Adrenal gland (tissue), 12 donors: Measurements from ENCODE around the gene RAN. TPM values are rescaled to one million over a fixed set of nuclear protein-coding genes. Genes with fewer than 3 reads are reported as not detected.
"Not testable (repeated sequence)": the region's sequence is repeated elsewhere in the genome, so short reads cannot be mapped to it uniquely, and the experiment has no call there.

Source experiments
- DNase-seq, 7 donors: peaks; one replicate each; pipeline ENCODE4 v3.0.0-alpha.2; 2019 to 2020
- H3K27ac ChIP-seq, 5 donors: fragments of 200-600 bp; sonication (generic) in 4 of 5; 1 replicate in 3 of 5; 2 replicates in 2 of 5; pipeline versions ENCODE4 v1.5.1 to v1.8.0; 2016 to 2020; ENCODE audit warnings: mild to moderate bottlenecking in 1 of 5
- H3K27me3 ChIP-seq: fragments of 200-600 bp; 2 replicates; pipeline ENCODE4 v1.8.0; 2021
- H3K36me3 ChIP-seq, 2 donors: fragments of 200-600 bp; replicated peaks in 1 of 2; 1 replicate in 1 of 2; 2 replicates in 1 of 2; pipeline versions ENCODE4 v1.5.1 to v1.8.0; 2018 to 2022
- H3K4me1 ChIP-seq, 2 donors: fragments of 200-600 bp; replicated peaks in 1 of 2; 1 replicate in 1 of 2; 2 replicates in 1 of 2; pipeline versions ENCODE4 v1.5.1 to v1.8.0; 2018 to 2021
- H3K4me3 ChIP-seq, 4 donors: fragments of 200-600 bp; sonication (generic) in 3 of 4; one replicate each; pipeline ENCODE4 v1.5.1; 2016 to 2018
- H3K9me3 ChIP-seq, 3 donors: fragments of 200-600 bp; sonication (generic) in 1 of 3; replicated peaks in 1 of 3; 1 replicate in 2 of 3; 2 replicates in 1 of 3; pipeline versions ENCODE4 v1.5.1 to v1.8.0; 2016 to 2021
- CTCF ChIP-seq, 6 experiments: fragments of 450-650 bp in 4 of 6; fragments of 200-600 bp in 2 of 6; sonication (generic) in 1 of 6; IDR thresholded peaks; 1 replicate in 5 of 6; 2 replicates in 1 of 6; pipeline versions ENCODE4 v1.5.1 to v1.8.0; 2016 to 2021; ENCODE audit warnings: antibody characterized with exemption in 6 of 6, mild to moderate bottlenecking in 2 of 6, moderate library complexity in 1 of 6
- POLR2A ChIP-seq, 2 donors: fragments of 450-650 bp; IDR thresholded peaks; one replicate each; pipeline ENCODE4 v1.6.1; 2017; ENCODE audit warnings: antibody characterized with exemption in 2 of 2, mild to moderate bottlenecking in 2 of 2, moderate library complexity in 1 of 2
- WGBS, 4 donors: extraction: QIAGEN DNeasy Blood & Tissue Kit in 2 of 4; methylation state at CpG; one replicate each; pipeline versions ENCODE4 v1.1.5 to v1.1.7; 2013 to 2017; 5-methylcytosine and 5-hydroxymethylcytosine counted together
- intact Hi-C, 2 donors: fragments of 100-400 bp; cut with DNase I; formaldehyde crosslinking; loops; one replicate each; pipeline versions ENCODE4 v1.14.1 to v1.15.0; 2022 to 2023
- polyA plus RNA-seq, 3 donors: library from polyadenylated mRNA; stranded (reverse); fragments of 200-250 nt in 2 of 3; fragments of 350-450 nt in 1 of 3; fragmentation: Illumina TruSeq in 1 of 3; extraction: RNeasy Lipid Tissue Mini Kit (QIAGEN cat#74804) in 1 of 3; gene quantifications; one replicate each; pipeline ENCODE4 v1.2.3, GENCODE V29; 2013 to 2014
- total RNA-seq, 9 donors: library from RNA; depleted of rRNA in 4 of 9; stranded (reverse); fragments of >200 nt in 4 of 9; fragments of 120-200 nt in 1 of 9; fragmentation: NEBNext Ultra II Directional in 1 of 9; extraction: Animal tissue kit (Norgen Biotek cat#: 25700) in 1 of 9; gene quantifications; one replicate each; pipeline versions ENCODE4 v1.1.0 to v1.2.4, GENCODE V29; 2013 to 2023
- donor health status: healthy with polysubstance abuse.
- donor health status: Bipolar disorder and iron deficiency.
- donor health status: DM: yes; HTN: yes; CAD: no.
- donor health status: DM: no; HTN: no; CAD: no.
- donor health status: DM: no; HTN: no; CAD: no.
- donor health status: DM: yes; HTN: yes; CAD: no.

The RAN gene
- total and polyA plus RNA-seq, 12 donors = 82.4 to 1,192 (median 260) TPM

- H3K36me3 ChIP-seq = no peaks in the 10 kb centered on the region
- TF ChIP-seq POLR2A (IDR thresholded peaks at IDR 0.05) = no peak
- no peak for TF ChIP-seq CTCF (IDR thresholded peaks at IDR 0.05)
- H3K27ac ChIP-seq = no peak overlapping the region
- no peak overlapping the region for H3K4me3 ChIP-seq
- no peaks in the 10 kb centered on the region for H3K27me3 ChIP-seq
- no peaks in the 10 kb centered on the region for H3K4me1 ChIP-seq
- intact Hi-C loops = no loop called here
- no peaks in the 10 kb centered on the region for H3K9me3 ChIP-seq
- no peak for DNase-seq
- WGBS, 4 donors = 91 to 96% (median 93%) methylated on average over 6 of the region's 6 CpGs
Observed at GRCh38 chr12:130859161-130859560, 12.7 kb upstream of the RAN start.

- Histone ChIP-seq H3K4me3 (no peak overlapping the region), H3K4me1 (no peaks in the 10 kb centered on the region), H3K27ac (no peak overlapping the region), H3K27me3 (no peaks in the 10 kb centered on the region), H3K36me3 (no peaks in the 10 kb centered on the region), H3K9me3 (no peaks in the 10 kb centered on the region)
- WGBS, 4 donors = 84 to 89% (median 89%) methylated on average over 9 of the region's 9 CpGs
- intact Hi-C loops = no loop called here
- TF ChIP-seq CTCF (IDR thresholded peaks at IDR 0.05) (no peak), POLR2A (IDR thresholded peaks at IDR 0.05) (no peak)
- DNase-seq = no peak
Observed at GRCh38 chr12:130860311-130860710, 11.6 kb upstream of the RAN start.

- WGBS, 4 donors = 85 to 100% (median 89%) methylated on average over 3 to 4 of the region's 4 CpGs
- no peak overlapping the region for H3K4me3 ChIP-seq
- no peaks in the 10 kb centered on the region for H3K27me3 ChIP-seq
- H3K4me1 ChIP-seq = no peaks in the 10 kb centered on the region
- DNase-seq = no peak
- no peak overlapping the region for H3K27ac ChIP-seq
- intact Hi-C loops = no loop called here
- no peaks in the 10 kb centered on the region for H3K36me3 ChIP-seq
- TF ChIP-seq POLR2A (IDR thresholded peaks at IDR 0.05) = no peak
- TF ChIP-seq CTCF (IDR thresholded peaks at IDR 0.05) = no peak
- no peaks in the 10 kb centered on the region for H3K9me3 ChIP-seq
Observed at GRCh38 chr12:130862161-130862560, 9.7 kb upstream of the RAN start.

- WGBS, 4 donors = 87 to 96% (median 93%) methylated on average over 8 of the region's 8 CpGs
- intact Hi-C loops, DNase-seq, H3K4me1 ChIP-seq, H3K9me3 ChIP-seq, H3K27ac ChIP-seq, H3K27me3 ChIP-seq, H3K4me3 ChIP-seq, H3K36me3 ChIP-seq: not testable (repeated sequence)
Observed at GRCh38 chr12:130862771-130863170, 9.1 kb upstream of the RAN start.

GRCh38 chr12:130863298-130863697 is 8.6 kb upstream of the RAN start:
- no peak for TF ChIP-seq POLR2A (IDR thresholded peaks at IDR 0.05)
- TF ChIP-seq CTCF (IDR thresholded peaks at IDR 0.05) = no peak
- H3K4me1 ChIP-seq = no peaks in the 10 kb centered on the region
- no peak for DNase-seq

More at GRCh38 chr12:130863298-130863697, 8.6 kb upstream of the RAN start:
- H3K36me3 ChIP-seq = no peaks in the 10 kb centered on the region
- H3K27ac ChIP-seq = no peak overlapping the region
- intact Hi-C loops = no loop called here
- H3K27me3 ChIP-seq = no peaks in the 10 kb centered on the region
- WGBS, 4 donors = 83 to 95% (median 86%) methylated on average over 5 of the region's 5 CpGs
- H3K9me3 ChIP-seq = no peaks in the 10 kb centered on the region
- H3K4me3 ChIP-seq = no peak overlapping the region
